Activated CD4-positive, CD25-positive, alpha-beta regulatory T cell treated with anti-CD3 and anti-CD28 coated beads, Interleukin-2, amount 50 U/mL, for 24 hours (primary cell): ENCODE results near the gene PRF1.

Experiments
- ATAC-seq, 2 donors: fragments of 150-1000 bp; cut with Tn5 transposase; one replicate each; pipeline ENCODE4 v1.10.0; 2021; ENCODE audit warnings: mild to moderate bottlenecking in 1 of 2, moderate library complexity in 1 of 2

The PRF1 gene

GRCh38 chr10:70559861-70560260, 42.7 kb downstream of the PRF1 start:
- no peak for ATAC-seq

GRCh38 chr10:70558871-70559810, 43.4 kb downstream of the PRF1 start:
- peak; percentile 86 for ATAC-seq

- no peak for ATAC-seq
Measured at GRCh38 chr10:70558295-70558694, 44.2 kb downstream of the PRF1 start.

GRCh38 chr10:70557876-70558275, 44.7 kb downstream of the PRF1 start:
- no peak for ATAC-seq

- no peak for ATAC-seq
Measured at GRCh38 chr10:70557086-70557845, 45.3 kb downstream of the PRF1 start.

- no peak for ATAC-seq
Measured at GRCh38 chr10:70555371-70555770, 47.2 kb downstream of the PRF1 start.

GRCh38 chr10:70552586-70552985, 50.0 kb downstream of the PRF1 start:
- no peak for ATAC-seq

- ATAC-seq, result no peak
Measured at GRCh38 chr10:70551971-70552422, 50.5 kb downstream of the PRF1 start.

GRCh38 chr10:70551466-70551865, 51.1 kb downstream of the PRF1 start:
- no peak for ATAC-seq

GRCh38 chr10:70550459-70550858, 52.1 kb downstream of the PRF1 start:
- no peak for ATAC-seq

GRCh38 chr10:70549962-70550458, 52.5 kb downstream of the PRF1 start:
- peak; percentile 71 to 75 for ATAC-seq

- no peak for ATAC-seq
Measured at GRCh38 chr10:70549351-70549961, 53.1 kb downstream of the PRF1 start.
